HEK293 (cell line): ENCODE measurements around the gene COL8A1.

Source experiments
- CTCF ChIA-PET: fragments of 350-600 bp; formaldehyde crosslinking; extraction: SDS; loops from one replicate; lab custom pipeline; 2021; ENCODE audit warnings: antibody characterized with exemption; lab: Yijun Ruan, JAX
- POLR2A ChIA-PET: fragments of 300-600 bp; formaldehyde crosslinking; extraction: SDS; loops from one replicate; lab custom pipeline; 2020; ENCODE audit warnings: antibody characterized with exemption, inconsistent platforms; lab: Yijun Ruan, JAX
- H3K27ac ChIP-seq: fragments of 200-500 bp; sonication (Bioruptor generic); 2 replicates; pipeline ENCODE4 v1.5.1; 2014; ENCODE audit warnings: low read depth, low read length, control low read depth, inconsistent platforms; ENCODE audit errors: extremely low read depth
- H3K36me3 ChIP-seq, 2 experiments: fragments of 200-500 bp in 1 of 2; sonication (Bioruptor generic) in 1 of 2; 1 replicate in 1 of 2; 2 replicates in 1 of 2; pipeline ENCODE4 v1.5.1; 2014 to 2017; ENCODE audit warnings: inconsistent platforms in 2 of 2, low read length in 2 of 2; ENCODE audit not compliant: control insufficient read depth in 2 of 2, insufficient read depth in 1 of 2
- H3K4me1 ChIP-seq: fragments of 200-500 bp; sonication (Bioruptor generic); 2 replicates; pipeline ENCODE4 v1.5.1; 2014; ENCODE audit warnings: mild to moderate bottlenecking, low read length, inconsistent platforms; ENCODE audit not compliant: control insufficient read depth, insufficient read depth
- H3K4me3 ChIP-seq: 2 replicates; pipeline ENCODE4 v1.5.1; 2011; ENCODE audit warnings: low read depth, mild to moderate bottlenecking, control low read depth, low read length, moderate library complexity
- H3K9me3 ChIP-seq: fragments of 200-500 bp; sonication (Bioruptor generic); 2 replicates; pipeline ENCODE4 v1.5.1; 2014; ENCODE audit warnings: low read depth, low read length, inconsistent platforms; ENCODE audit not compliant: control insufficient read depth, insufficient read depth
- BCL11A ChIP-seq: fragments of 450-650 bp; formaldehyde crosslinking; IDR thresholded peaks from 2 replicates; pipeline ENCODE4 v1.5.1; 2016; ENCODE audit warnings: low read depth, missing biosample characterization, missing genetic modification characterization
- BCL11B ChIP-seq: fragments of 450-650 bp; formaldehyde crosslinking; IDR thresholded peaks from 2 replicates; pipeline ENCODE4 v1.5.1; 2016; ENCODE audit warnings: low read depth, missing biosample characterization, missing genetic modification characterization
- KLF1 ChIP-seq: fragments of 450-650 bp; formaldehyde crosslinking; IDR thresholded peaks from 2 replicates; pipeline ENCODE4 v1.5.1; 2016; ENCODE audit warnings: missing biosample characterization, missing genetic modification characterization
- KLF10 ChIP-seq: fragments of 450-650 bp; IDR thresholded peaks from 2 replicates; pipeline ENCODE4 v1.5.1; 2018; ENCODE audit warnings: missing biosample characterization, mild to moderate bottlenecking, missing genetic modification characterization
- PRDM2 ChIP-seq: fragments of 450-650 bp; formaldehyde crosslinking; IDR thresholded peaks from 2 replicates; pipeline ENCODE4 v1.5.1; 2016; ENCODE audit warnings: missing biosample characterization, missing genetic modification characterization, borderline replicate concordance
- RBAK ChIP-seq: fragments of 450-650 bp; formaldehyde crosslinking; IDR thresholded peaks from 2 replicates; pipeline ENCODE4 v1.5.1; 2016; ENCODE audit warnings: missing biosample characterization, missing genetic modification characterization
- ZBTB20 ChIP-seq: fragments of 450-650 bp; formaldehyde crosslinking; IDR thresholded peaks from 2 replicates; pipeline ENCODE4 v1.5.1; 2016; ENCODE audit warnings: missing biosample characterization, missing genetic modification characterization
- ZBTB44 ChIP-seq: fragments of 450-650 bp; IDR thresholded peaks from 2 replicates; pipeline ENCODE4 v1.5.1; 2018; ENCODE audit warnings: missing biosample characterization, mild to moderate bottlenecking, missing genetic modification characterization
- ZBTB7A ChIP-seq: fragments of 450-650 bp; formaldehyde crosslinking; IDR thresholded peaks from 2 replicates; pipeline ENCODE4 v1.5.1; 2016; ENCODE audit warnings: low read depth, missing biosample characterization, missing genetic modification characterization
- ZNF114 ChIP-seq: fragments of 450-650 bp; formaldehyde crosslinking; IDR thresholded peaks from 2 replicates; pipeline ENCODE4 v1.5.0; 2017; ENCODE audit warnings: missing biosample characterization, missing genetic modification characterization
- ZNF157 ChIP-seq: fragments of 450-650 bp; formaldehyde crosslinking; IDR thresholded peaks from 2 replicates; pipeline ENCODE4 v1.5.1; 2016; ENCODE audit warnings: missing biosample characterization, missing genetic modification characterization
- ZNF292 ChIP-seq: fragments of 450-650 bp; formaldehyde crosslinking; IDR thresholded peaks from 2 replicates; pipeline ENCODE4 v1.5.1; 2016; ENCODE audit warnings: low read depth, missing biosample characterization, missing genetic modification characterization, borderline replicate concordance
- ZNF311 ChIP-seq: fragments of 450-650 bp; formaldehyde crosslinking; IDR thresholded peaks from 2 replicates; pipeline ENCODE4 v1.5.1; 2017; ENCODE audit warnings: missing biosample characterization, missing genetic modification characterization, borderline replicate concordance
- ZNF362 ChIP-seq: fragments of 450-650 bp; formaldehyde crosslinking; IDR thresholded peaks from 2 replicates; pipeline ENCODE4 v1.5.1; 2016; ENCODE audit warnings: missing biosample characterization, missing genetic modification characterization
- ZNF449 ChIP-seq: fragments of 450-650 bp; formaldehyde crosslinking; IDR thresholded peaks from 2 replicates; pipeline ENCODE4 v1.5.1; 2017; ENCODE audit warnings: missing biosample characterization, mild to moderate bottlenecking, missing genetic modification characterization, moderate library complexity
- ZNF513 ChIP-seq: fragments of 450-650 bp; IDR thresholded peaks from 2 replicates; pipeline ENCODE4 v1.5.1; 2018; ENCODE audit warnings: missing biosample characterization, missing genetic modification characterization
- ZNF596 ChIP-seq: fragments of 450-650 bp; IDR thresholded peaks from 2 replicates; pipeline ENCODE4 v1.5.0; 2018; ENCODE audit warnings: missing biosample characterization, mild to moderate bottlenecking, missing genetic modification characterization, moderate library complexity
- ZNF76 ChIP-seq: fragments of 450-650 bp; formaldehyde crosslinking; IDR thresholded peaks from 2 replicates; pipeline ENCODE4; 2016; ENCODE audit warnings: low read depth, missing biosample characterization, missing genetic modification characterization, borderline replicate concordance

The COL8A1 gene

GRCh38 chr3:99709686-99710085 lies 71.3 kb downstream of the COL8A1 start (continued):
- TF ChIP-seq PRDM2 (tag by site-specific recombination) (no peak), BCL11A (tag by site-specific recombination) (no peak), ZNF596 (no peak), ZNF157 (tag by site-specific recombination) (no peak), ZBTB44 (tag by site-specific recombination) (no peak)
- TF ChIP-seq, all 188 proteins: peak for 0

- CTCF ChIA-PET = interaction anchor here (0.6 kb wide), 2 partner anchors 19 to 790 kb away, joined by 3 read pairs; no protein-coding TSS in a partner anchor
- Histone ChIP-seq H3K36me3 (no peaks in the 10 kb centered on the region), H3K27ac (no peak overlapping the region), H3K4me3 (no peak overlapping the region), H3K4me1 (no peaks in the 10 kb centered on the region), H3K9me3 (no peaks in the 10 kb centered on the region)
- POLR2A ChIA-PET = no interaction called here
- TF ChIP-seq KLF10 (tag by site-specific recombination) = no peak
- TF ChIP-seq ZNF292 (tag by site-specific recombination) = no peak
- no peak for TF ChIP-seq ZNF311 (tag by site-specific recombination)
- no peak for TF ChIP-seq KLF1
- no peak for TF ChIP-seq ZNF513 (tag by site-specific recombination)
- TF ChIP-seq ZNF76 = no peak
- no peak for TF ChIP-seq ZNF449 (tag by site-specific recombination)
- TF ChIP-seq ZBTB20 = no peak
- TF ChIP-seq ZNF114 (tag by site-specific recombination) = no peak
- TF ChIP-seq PRDM2 (tag by site-specific recombination) = no peak
- no peak for TF ChIP-seq ZNF362 (tag by site-specific recombination)
- no peak for TF ChIP-seq ZBTB7A (tag by site-specific recombination)
- TF ChIP-seq BCL11B (tag by site-specific recombination) = no peak
- no peak for TF ChIP-seq RBAK (tag by site-specific recombination)
Measured at GRCh38 chr3:99710094-99710493, 71.7 kb downstream of the COL8A1 start.
